ENCODE measurements around the gene SYNE4.

GRCh38 chr19:35990771-35991730, 17.6 kb downstream of the SYNE4 start:
- no peak for TF ChIP-seq POLR2AphosphoS5 (IDR thresholded peaks at IDR 0.05; ENCODE audit: low read depth)
- no peak for TF ChIP-seq CTCF (IDR thresholded peaks at IDR 0.05; ENCODE audit: insufficient read depth, low read length)
- TF ChIP-seq SPI1 (IDR thresholded peaks at IDR 0.05; ENCODE audit: borderline replicate concordance, low read depth) = no peak
- no peak for TF ChIP-seq GABPA (IDR thresholded peaks at IDR 0.05; ENCODE audit: low read depth)
